H7 (cell line): ENCODE measurements around the gene GJC2. TPM values are rescaled to one million over a fixed set of nuclear protein-coding genes. Genes with fewer than 3 reads are reported as not detected.
A peak's percentile ranks its signal among the peaks of the same experiment; 100 is the strongest.
"Not testable (repeated sequence)": the region's sequence is repeated elsewhere in the genome, so short reads cannot be mapped to it uniquely, and the experiment has no call there.

Experiments
- DNase-seq: peaks from one replicate; pipeline ENCODE4 v3.0.0; 2012
- H3K27me3 ChIP-seq: 2 replicates; pipeline ENCODE4 v1.6.0; 2011; ENCODE audit warnings: mild to moderate bottlenecking, low read length; ENCODE audit not compliant: control insufficient read depth, insufficient read depth
- H3K36me3 ChIP-seq: replicated peaks from 2 replicates; pipeline ENCODE4 v1.5.1; 2011; ENCODE audit warnings: low read length; ENCODE audit not compliant: control insufficient read depth, insufficient read depth
- H3K4me3 ChIP-seq: 2 replicates; pipeline ENCODE4 v1.5.1; 2011; ENCODE audit warnings: low read depth, mild to moderate bottlenecking, control low read depth, low read length, moderate library complexity; ENCODE audit not compliant: insufficient read depth
- total RNA-seq: library from RNA; depleted of rRNA; stranded (reverse); fragments of >200 nt; shearing (Covaris generic); gene quantifications from 2 replicates; pipeline ENCODE4 v1.2.3, GENCODE V29; 2014

GJC2 gene
- total RNA-seq, 1 experiment from 2014 or later, result 1.7 TPM

GRCh38 chr1:228109073-228109961, 40.4 kb upstream of the GJC2 start, which contains the start of gene MRPL55:
Gene MRPL55 (minus strand): TSS chr1:228109299. CDS start chr1:228108260, 1,039 bp downstream.
- Histone ChIP-seq H3K27me3 (peaks cover 9% of the 10 kb centered on the region), H3K36me3 (peaks cover 8% of the 10 kb centered on the region), H3K4me3 (peak within 1 kb of the TSS; percentile 94)
- peak; percentile 99 for DNase-seq

DNA sequence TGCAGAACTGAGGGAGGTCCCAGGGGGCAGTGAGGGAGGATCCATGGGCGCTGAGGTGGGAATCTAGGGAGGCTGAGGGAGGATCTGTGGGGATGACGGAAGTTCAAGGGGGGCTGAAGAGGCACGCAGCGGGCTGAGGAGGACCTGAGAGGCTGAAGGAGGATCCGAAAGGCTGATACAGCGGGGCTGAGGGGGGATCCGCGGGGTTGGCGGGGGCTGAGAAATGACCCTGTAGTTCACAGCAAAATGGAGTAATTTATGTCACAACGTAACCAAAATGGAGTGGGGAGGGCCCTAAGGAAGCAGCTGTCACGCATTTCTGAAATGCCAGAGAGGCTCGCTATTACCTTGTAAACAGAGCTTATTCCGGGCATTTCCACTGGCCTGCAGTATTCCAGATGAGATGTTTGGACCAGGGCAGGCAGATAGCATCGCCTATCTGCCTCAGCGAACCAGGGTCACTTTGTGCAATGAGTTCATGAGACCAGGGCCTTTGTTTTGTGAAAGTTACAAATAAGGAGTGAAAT, 39.7 kb upstream of the GJC2 start:
- Histone ChIP-seq H3K27me3 (peaks cover 9% of the 10 kb centered on the region), H3K4me3 (peak overlapping the region; percentile 94), H3K36me3 (peaks cover 8% of the 10 kb centered on the region)
- no peak for DNase-seq

DNA sequence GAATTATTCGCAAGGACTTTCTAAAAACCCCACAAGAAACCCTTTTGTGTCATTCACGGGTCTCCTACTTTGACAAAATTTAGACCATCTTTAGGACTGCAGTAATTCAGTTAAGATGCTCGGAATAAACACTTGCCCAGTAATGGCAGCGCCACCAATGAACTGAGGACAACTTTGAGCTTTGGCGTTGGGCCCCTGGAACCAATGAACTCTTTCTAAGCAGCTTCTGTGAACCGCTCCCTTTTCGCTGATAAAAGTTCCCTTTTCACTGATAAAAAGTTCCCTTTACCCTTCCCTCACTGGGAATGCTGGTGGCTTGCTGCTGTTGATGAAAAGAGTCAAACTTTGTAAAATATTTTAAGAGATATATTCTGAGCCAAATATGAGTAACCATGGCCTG, 39.2 kb upstream of the GJC2 start:
- peaks cover 8% of the 10 kb centered on the region for H3K36me3 ChIP-seq
- peaks cover 9% of the 10 kb centered on the region for H3K27me3 ChIP-seq
- no peak for DNase-seq
- H3K4me3 ChIP-seq, result no peak overlapping the region

DNA sequence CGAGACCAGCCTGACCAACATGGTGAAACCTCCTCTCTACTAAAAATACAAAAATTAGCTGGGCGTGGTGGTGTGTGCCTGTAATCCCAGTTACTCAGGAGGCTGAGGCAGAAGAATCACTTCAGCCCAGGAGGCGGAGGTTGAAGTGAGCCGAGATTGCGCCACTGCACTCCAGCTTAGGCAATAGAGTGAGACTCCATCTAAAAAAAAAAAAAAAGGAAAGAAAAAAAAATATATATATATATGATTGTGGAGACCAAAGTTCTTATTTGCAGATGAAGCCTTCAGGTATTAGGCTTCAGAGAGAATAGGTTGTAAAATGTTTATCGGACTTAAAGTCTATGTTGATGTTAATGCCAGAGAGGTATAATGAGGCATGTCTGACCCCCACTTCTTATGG, 38.4 kb upstream of the GJC2 start:
- H3K36me3 ChIP-seq, H3K4me3 ChIP-seq, H3K27me3 ChIP-seq, DNase-seq: not testable (repeated sequence)

DNA sequence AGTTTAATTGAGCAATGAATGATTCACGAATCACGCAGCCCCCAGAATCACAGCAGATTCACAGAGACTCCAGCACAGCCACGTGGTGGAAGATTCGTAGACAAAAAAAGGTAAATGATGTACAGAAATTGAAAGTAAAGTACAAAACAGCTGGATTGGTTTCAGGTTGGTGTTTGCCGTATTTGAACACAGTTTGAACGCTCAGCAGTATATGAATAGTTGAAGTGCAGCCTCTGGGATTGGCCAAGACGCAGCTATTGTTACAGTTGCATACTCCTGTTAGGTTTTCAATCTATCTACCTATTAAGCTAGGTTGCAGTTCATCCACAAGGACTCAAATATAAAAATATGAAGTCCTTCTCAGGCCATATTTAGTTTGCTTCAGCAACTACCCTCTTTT, 37.6 kb upstream of the GJC2 start:
- DNase-seq, result no peak
- H3K27me3 ChIP-seq, result peaks cover 9% of the 10 kb centered on the region
- no peak overlapping the region for H3K4me3 ChIP-seq
- peaks cover 1% of the 10 kb centered on the region; the same call in 1 of the 2 replicates for H3K36me3 ChIP-seq

DNA sequence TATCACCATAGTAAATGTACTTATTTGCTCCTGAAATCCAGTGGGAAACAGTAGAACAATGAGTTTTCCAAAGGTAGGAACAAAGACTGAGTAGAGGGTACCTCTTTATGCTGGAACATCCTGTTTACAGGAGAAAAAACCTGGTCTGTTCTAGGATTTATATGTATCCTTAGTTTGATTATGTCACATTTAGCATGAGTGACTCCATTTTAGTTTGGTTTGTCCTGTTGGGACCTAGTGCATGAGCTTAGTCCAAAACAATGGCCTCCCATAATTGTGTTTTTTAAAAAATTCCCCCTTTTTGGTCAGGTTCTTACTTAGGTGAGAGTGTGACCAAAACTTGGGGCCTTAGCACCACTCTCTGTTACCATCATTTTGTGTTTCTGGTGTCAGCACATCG, 37.1 kb upstream of the GJC2 start:
- H3K4me3 ChIP-seq, result no peak overlapping the region
- DNase-seq, result no peak
- peaks cover 9% of the 10 kb centered on the region for H3K27me3 ChIP-seq
- H3K36me3 ChIP-seq, result no peaks in the 10 kb centered on the region

DNA sequence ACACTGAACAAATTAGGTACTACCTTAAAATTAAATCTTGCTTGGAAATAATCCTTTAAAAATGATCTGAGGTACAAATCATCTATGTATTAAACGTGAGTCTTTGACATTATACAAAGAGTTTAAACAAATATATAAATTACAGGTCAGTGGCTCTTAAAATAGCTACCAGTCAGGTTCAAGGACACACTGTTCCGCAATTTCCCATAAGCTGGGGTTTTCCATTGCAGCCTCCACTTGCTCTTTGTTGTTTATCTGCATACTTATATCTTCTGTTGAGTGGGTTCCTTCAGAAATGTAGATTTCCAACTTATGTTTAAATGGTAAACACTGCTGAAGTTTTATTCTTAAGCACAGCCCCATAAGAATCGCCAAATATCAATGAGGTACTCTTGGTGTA, 34.9 kb upstream of the GJC2 start:
- no peaks in the 10 kb centered on the region for H3K36me3 ChIP-seq
- H3K4me3 ChIP-seq, result no peak overlapping the region
- DNase-seq, result no peak
- H3K27me3 ChIP-seq, result peaks cover 5% of the 10 kb centered on the region; the same call in 1 of the 2 replicates

- H3K4me3 ChIP-seq, result no peak overlapping the region
- no peak for DNase-seq
- no peaks in the 10 kb centered on the region for H3K36me3 ChIP-seq
- no peaks in the 10 kb centered on the region for H3K27me3 ChIP-seq
Measured at GRCh38 chr1:228117335-228117734, 32.4 kb upstream of the GJC2 start.

DNA sequence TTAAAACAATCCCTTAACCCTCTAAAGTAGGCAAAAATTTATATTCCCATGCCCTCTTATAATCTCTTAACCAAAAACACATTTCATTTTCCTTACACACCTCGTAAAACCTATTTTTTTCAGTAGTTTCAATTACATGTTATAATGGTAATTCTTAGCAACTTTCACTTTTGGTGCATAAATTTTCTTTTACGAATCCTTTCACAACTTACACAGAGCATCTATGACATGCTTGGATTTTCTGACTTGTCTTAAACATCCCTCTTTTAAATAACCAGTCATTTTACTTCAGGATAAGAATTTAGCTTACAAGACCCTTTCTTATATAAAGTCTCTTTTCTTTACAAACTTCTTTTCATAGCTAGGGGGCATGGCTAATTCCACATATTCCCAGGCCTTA, 31.7 kb upstream of the GJC2 start:
- no peak for DNase-seq
- no peaks in the 10 kb centered on the region; the same call in 1 of the 2 replicates for H3K27me3 ChIP-seq

GRCh38 chr1:228120351-228120750, 29.4 kb upstream of the GJC2 start:
- H3K27me3 ChIP-seq, result no peaks in the 10 kb centered on the region; the same call in 1 of the 2 replicates
- DNase-seq, result no peak
- H3K4me3 ChIP-seq, result no peak overlapping the region
- no peaks in the 10 kb centered on the region for H3K36me3 ChIP-seq

More for the DNA sequence above, 31.7 kb upstream of the GJC2 start:
- no peak overlapping the region for H3K4me3 ChIP-seq
- H3K36me3 ChIP-seq, result no peaks in the 10 kb centered on the region

DNA sequence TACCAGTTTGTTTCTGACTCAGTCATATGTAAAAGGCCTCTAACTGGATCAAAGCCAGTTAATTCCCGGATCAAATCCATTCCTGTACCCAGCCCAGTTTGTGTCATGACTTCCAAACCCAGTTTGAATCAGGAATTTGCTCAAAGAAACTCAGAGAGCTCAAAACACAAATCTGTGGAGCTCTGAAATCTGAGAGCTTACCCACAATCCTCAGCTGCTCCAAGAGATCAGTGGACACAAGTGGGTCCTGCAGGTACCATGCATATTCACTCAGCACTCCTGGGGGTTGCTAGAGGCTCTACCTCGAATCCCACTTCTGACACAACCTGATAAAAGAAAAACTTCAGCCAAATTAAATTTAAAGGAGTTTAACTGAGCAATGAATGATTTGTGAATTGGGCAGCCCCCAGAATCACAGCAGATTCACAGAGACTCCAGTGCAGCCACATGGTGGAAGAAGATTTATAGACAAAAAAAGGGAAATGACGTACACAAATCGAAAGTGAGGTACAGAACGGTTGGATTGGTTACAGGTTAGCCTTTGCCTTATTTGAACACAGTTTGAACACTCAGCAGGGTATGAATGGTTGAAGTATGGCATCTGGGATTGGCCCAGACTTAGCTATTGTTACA, 28.8 kb upstream of the GJC2 start:
- no peak for DNase-seq
- Histone ChIP-seq H3K4me3 (no peak overlapping the region), H3K27me3 (no peaks in the 10 kb centered on the region; the same call in 1 of the 2 replicates), H3K36me3 (no peaks in the 10 kb centered on the region)

GRCh38 chr1:228122921-228123441, 26.7 kb upstream of the GJC2 start:
- no peaks in the 10 kb centered on the region; the same call in 1 of the 2 replicates for H3K27me3 ChIP-seq
- no peak overlapping the region for H3K4me3 ChIP-seq
- no peak for DNase-seq

GRCh38 chr1:228123505-228123904, 26.2 kb upstream of the GJC2 start:
- H3K36me3 ChIP-seq, result no peaks in the 10 kb centered on the region
- no peak overlapping the region for H3K4me3 ChIP-seq
- no peaks in the 10 kb centered on the region; the same call in 1 of the 2 replicates for H3K27me3 ChIP-seq
- no peak for DNase-seq

More at GRCh38 chr1:228122921-228123441, 26.7 kb upstream of the GJC2 start:
- H3K36me3 ChIP-seq, result no peaks in the 10 kb centered on the region

DNA sequence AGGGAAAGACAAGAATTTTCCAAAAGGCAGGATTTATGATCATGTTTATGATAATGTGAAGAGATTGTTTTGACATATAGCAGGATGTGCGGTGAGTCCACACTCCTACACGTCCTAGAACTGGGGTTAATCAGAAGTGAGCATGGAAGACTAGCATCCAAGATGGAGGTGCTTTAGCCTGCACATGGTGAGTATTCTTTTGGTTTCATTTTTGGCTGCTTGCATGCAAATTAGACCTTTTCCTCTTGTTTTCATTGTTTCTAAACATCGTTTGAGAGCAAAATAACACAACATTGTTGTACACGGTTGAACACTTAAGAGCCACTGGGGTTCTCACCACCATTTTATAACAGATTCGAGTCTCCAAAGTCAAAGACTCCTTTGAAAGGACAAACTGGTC, 24.5 kb upstream of the GJC2 start:
- H3K27me3 ChIP-seq, result no peaks in the 10 kb centered on the region; the same call in 1 of the 2 replicates
- DNase-seq, result no peak
- H3K36me3 ChIP-seq, result no peaks in the 10 kb centered on the region
- H3K4me3 ChIP-seq, result no peak overlapping the region
